GM23248 (cell line): ENCODE data around the gene SEC22C. TPM values are rescaled to one million over a fixed set of nuclear protein-coding genes. Genes with fewer than 3 reads are reported as not detected.

Experiments
- DNase-seq: peaks from one replicate; pipeline ENCODE4 v3.0.0-alpha.2; 2015
- H2AFZ ChIP-seq: fragments of 200-600 bp; sonication (generic); 2 replicates; pipeline ENCODE4 v1.6.1; 2016; ENCODE audit warnings: antibody characterized with exemption
- H3F3A ChIP-seq: fragments of 200-600 bp; sonication (generic); 2 replicates; pipeline ENCODE4 v1.6.1; 2016; ENCODE audit warnings: mild to moderate bottlenecking, antibody characterized with exemption, mixed run types; ENCODE audit not compliant: insufficient read depth
- H3K27ac ChIP-seq: fragments of 200-600 bp; sonication (generic); 2 replicates; pipeline ENCODE4 v1.5.1; 2016; ENCODE audit warnings: mild to moderate bottlenecking
- H3K27me3 ChIP-seq: fragments of 200-600 bp; sonication (generic); replicated peaks from 2 replicates; pipeline ENCODE4 v1.6.1; 2016; ENCODE audit warnings: mild to moderate bottlenecking; ENCODE audit not compliant: insufficient read depth
- H3K36me3 ChIP-seq: fragments of 200-600 bp; sonication (generic); 2 replicates; pipeline ENCODE4 v1.6.1; 2016; ENCODE audit warnings: low read depth, mild to moderate bottlenecking
- H3K4me1 ChIP-seq: fragments of 200-600 bp; sonication (generic); 2 replicates; pipeline ENCODE4 v1.6.1; 2016; ENCODE audit warnings: mild to moderate bottlenecking; ENCODE audit not compliant: insufficient read depth
- H3K4me2 ChIP-seq: fragments of 200-600 bp; sonication (generic); one replicate; pipeline ENCODE4 v1.6.1; 2016; ENCODE audit warnings: mild to moderate bottlenecking; ENCODE audit not compliant: unreplicated experiment
- H3K4me3 ChIP-seq: fragments of 200-600 bp; sonication (generic); 2 replicates; pipeline ENCODE4 v1.5.1; 2016; ENCODE audit warnings: mild to moderate bottlenecking
- H3K79me2 ChIP-seq: fragments of 200-600 bp; sonication (generic); 2 replicates; pipeline ENCODE4 v1.6.1; 2016; ENCODE audit warnings: mild to moderate bottlenecking; ENCODE audit not compliant: insufficient read depth
- H3K9ac ChIP-seq: fragments of 200-600 bp; sonication (generic); 2 replicates; pipeline ENCODE4 v1.6.1; 2016; ENCODE audit warnings: mild to moderate bottlenecking
- H3K9me2 ChIP-seq: fragments of 200-600 bp; sonication (generic); 2 replicates; pipeline ENCODE4 v1.6.1; 2016; ENCODE audit warnings: mixed run types, mild to moderate bottlenecking, moderate library complexity; ENCODE audit not compliant: insufficient read depth
- H3K9me3 ChIP-seq: fragments of 200-600 bp; sonication (generic); one replicate; pipeline ENCODE4 v1.6.1; 2017; ENCODE audit warnings: low read depth
- H4K20me1 ChIP-seq: fragments of 200-600 bp; sonication (generic); 2 replicates; pipeline ENCODE4 v1.6.0; 2016; ENCODE audit not compliant: insufficient read depth
- EZH2 ChIP-seq: fragments of 200-600 bp; sonication (generic); IDR thresholded peaks from 2 replicates; pipeline ENCODE4 v1.6.1; 2018; ENCODE audit warnings: antibody characterized with exemption, mild to moderate bottlenecking; ENCODE audit not compliant: insufficient read depth, poor library complexity, severe bottlenecking
- EZH2phosphoT487 ChIP-seq: fragments of 200-600 bp; sonication (generic); IDR thresholded peaks from 2 replicates; pipeline ENCODE4 v1.6.1; 2018; ENCODE audit warnings: antibody characterized with exemption, moderate library complexity, mild to moderate bottlenecking, low read depth; ENCODE audit not compliant: insufficient read depth
- WGBS, 2 experiments: methylation state at CpG; one replicate each; pipeline ENCODE4 v1.1.6; 2015 to 2017; ENCODE audit warnings: low lambda C conversion rate in 2 of 2, low coverage in 1 of 2; ENCODE audit errors: missing lambda C conversion rate in 2 of 2; 5-methylcytosine and 5-hydroxymethylcytosine counted together
- in situ Hi-C: fragments of 300-500 bp; cut with MboI; formaldehyde crosslinking; loops from 2 replicates; pipeline ENCODE4 v1.15.0; 2020
- polyA plus RNA-seq: library from polyadenylated mRNA; unstranded; fragments of >200 nt; fragmentation: Nextera tagmentation; extraction: Ambion mirVana; gene quantifications from 2 replicates; pipeline ENCODE4 v1.2.1, GENCODE V29; 2016
- total RNA-seq: library from RNA; depleted of rRNA; stranded (reverse); fragments of >200 nt; shearing (Covaris generic); gene quantifications from 2 replicates; pipeline ENCODE4 v1.2.3, GENCODE V29; 2014

The SEC22C gene
- total and polyA plus RNA-seq, 2 experiments from 2014 or later, result 55.9 to 67.3 TPM

GRCh38 chr3:42546691-42547213, 35.0 kb downstream of the SEC22C start:
- no peak overlapping the region for H3K4me3 ChIP-seq
- no peaks in the 10 kb centered on the region for H3K27me3 ChIP-seq
- H3K27ac ChIP-seq, result no peak overlapping the region
- TF ChIP-seq EZH2 (no peak), EZH2phosphoT487 (no peak)
- H3K9me3 ChIP-seq, result no peaks in the 10 kb centered on the region
- H3K4me1 ChIP-seq, result no peaks in the 10 kb centered on the region
- no peak overlapping the region for H2AFZ ChIP-seq
- no peaks in the 10 kb centered on the region for H3K79me2 ChIP-seq
- H3K36me3 ChIP-seq, result no peaks in the 10 kb centered on the region; the same call in 1 of the 2 replicates
- 0 out of 2 replicates have a peak, but pooled peaks cover 4% of the 10 kb centered on the region for H3F3A ChIP-seq
- no peak overlapping the region for H3K4me2 ChIP-seq
- no peaks in the 10 kb centered on the region for H4K20me1 ChIP-seq
- 81% methylated on average over 3 of the region's 3 CpGs for WGBS, 2 experiments
- in situ Hi-C loops, result loop anchor here (10.0 kb wide), 1 partner anchor 312 kb away; no protein-coding TSS in a partner anchor
- DNase-seq, result no peak
- no peaks in the 10 kb centered on the region for H3K9me2 ChIP-seq
- no peak overlapping the region for H3K9ac ChIP-seq

DNA sequence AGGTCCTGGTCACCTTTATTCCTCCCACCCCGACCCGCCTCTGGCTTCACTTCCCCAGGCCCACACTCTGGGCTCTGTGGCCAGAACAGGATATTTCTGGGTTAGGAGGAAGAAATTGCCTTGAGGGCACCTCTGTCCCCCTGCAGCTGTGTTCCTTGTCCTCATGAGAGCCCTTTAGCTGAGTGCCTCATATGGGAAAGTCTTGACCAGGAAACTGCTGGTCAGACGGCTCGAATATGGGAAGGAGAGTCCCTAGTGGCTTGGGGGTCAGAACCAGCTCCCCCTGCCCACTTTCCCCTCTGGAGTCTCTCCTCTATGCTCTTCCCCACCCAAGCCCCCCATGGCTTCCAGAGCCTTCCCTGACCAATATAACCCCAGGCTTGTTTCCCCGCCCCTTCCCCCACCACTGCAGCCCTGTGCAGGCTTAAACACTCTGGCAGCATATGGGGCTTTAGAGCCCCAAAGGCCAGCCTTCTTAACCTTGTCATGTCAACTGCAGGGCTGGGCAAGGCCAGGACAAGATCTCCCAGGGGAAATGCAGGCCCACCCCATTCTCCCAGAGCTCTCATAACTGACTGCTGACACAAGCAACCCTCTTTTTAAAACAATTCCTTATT, 36.4 kb downstream of the SEC22C start:
- no peak overlapping the region for H3K4me2 ChIP-seq
- H3K36me3 ChIP-seq, result no peaks in the 10 kb centered on the region
- no peak overlapping the region for H3K9ac ChIP-seq
- no peaks in the 10 kb centered on the region for H3K79me2 ChIP-seq
- H3F3A ChIP-seq, result 0 out of 2 replicates have a peak, but pooled peaks cover 4% of the 10 kb centered on the region
- TF ChIP-seq EZH2, result no peak
- TF ChIP-seq EZH2phosphoT487, result no peak
- H3K4me1 ChIP-seq, result no peaks in the 10 kb centered on the region
- no peaks in the 10 kb centered on the region for H3K9me2 ChIP-seq
- DNase-seq, result no peak
- in situ Hi-C loops, result loop anchor here (10.0 kb wide), 1 partner anchor 311 kb away; no protein-coding TSS in a partner anchor
- H2AFZ ChIP-seq, result no peak overlapping the region
- H4K20me1 ChIP-seq, result no peaks in the 10 kb centered on the region
- no peaks in the 10 kb centered on the region for H3K27me3 ChIP-seq
- H3K27ac ChIP-seq, result no peak overlapping the region
- no peaks in the 10 kb centered on the region for H3K9me3 ChIP-seq
- WGBS, 2 experiments, result 89% methylated on average over 5 of the region's 5 CpGs
- H3K4me3 ChIP-seq, result no peak overlapping the region

- Histone ChIP-seq H3F3A (0 out of 2 replicates have a peak, but pooled peaks cover 4% of the 10 kb centered on the region), H3K4me2 (no peak overlapping the region), H4K20me1 (no peaks in the 10 kb centered on the region), H3K79me2 (no peaks in the 10 kb centered on the region), H2AFZ (no peak overlapping the region), H3K9me2 (no peaks in the 10 kb centered on the region), H3K4me1 (no peaks in the 10 kb centered on the region), H3K27ac (no peak overlapping the region), H3K4me3 (no peak overlapping the region), H3K36me3 (no peaks in the 10 kb centered on the region), H3K9ac (no peak overlapping the region), H3K27me3 (no peaks in the 10 kb centered on the region), H3K9me3 (no peaks in the 10 kb centered on the region)
- DNase-seq, result peak; percentile 25
- in situ Hi-C loops, result loop anchor here (10.0 kb wide), 1 partner anchor 310 kb away; no protein-coding TSS in a partner anchor
- TF ChIP-seq EZH2, result no peak
- TF ChIP-seq EZH2phosphoT487, result no peak
- 18 to 21% methylated on average over 12 of the region's 12 CpGs for WGBS, 2 experiments
Observed at GRCh38 chr3:42544492-42545283, 37.1 kb downstream of the SEC22C start.

DNA sequence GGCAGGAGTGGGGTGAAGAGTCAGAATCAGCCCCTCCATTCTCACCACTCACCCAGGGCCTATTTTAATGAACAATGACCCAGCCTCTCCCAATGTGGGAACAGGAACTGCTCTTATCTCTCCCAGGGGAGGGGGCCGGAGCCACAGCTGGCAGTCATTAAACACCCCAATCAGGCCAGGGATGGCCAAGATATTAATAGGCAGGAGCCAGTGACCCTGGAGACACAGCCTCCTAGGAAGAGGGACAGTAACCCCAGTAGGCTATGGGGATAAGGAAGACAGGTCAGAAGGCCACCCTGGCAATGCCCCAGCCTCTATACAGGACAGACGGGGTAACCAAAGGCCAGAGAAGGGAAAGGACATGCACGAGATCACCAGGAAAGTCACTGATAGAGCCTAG, 40.7 kb downstream of the SEC22C start:
- Histone ChIP-seq H3K4me3 (no peak overlapping the region), H3K27me3 (no peaks in the 10 kb centered on the region), H3K9me2 (no peaks in the 10 kb centered on the region), H3K79me2 (no peaks in the 10 kb centered on the region), H3K27ac (no peak overlapping the region), H3K4me1 (no peaks in the 10 kb centered on the region), H2AFZ (no peak overlapping the region), H3K4me2 (no peak overlapping the region), H3K9me3 (no peaks in the 10 kb centered on the region), H3K9ac (no peak overlapping the region), H4K20me1 (no peaks in the 10 kb centered on the region), H3F3A (no peaks in the 10 kb centered on the region), H3K36me3 (no peaks in the 10 kb centered on the region)
- TF ChIP-seq EZH2 (no peak), EZH2phosphoT487 (no peak)
- in situ Hi-C loops, result loop anchor here (10.0 kb wide), 1 partner anchor 306 kb away; no protein-coding TSS in a partner anchor
- 30 to 40% methylated on average over 3 of the region's 3 CpGs for WGBS, 2 experiments
- DNase-seq, result no peak
